Measurements from ENCODE around the gene C17orf113. TPM values are rescaled to one million over a fixed set of nuclear protein-coding genes. Genes with fewer than 3 reads are reported as not detected.
A peak's percentile ranks its signal among the peaks of the same experiment; 100 is the strongest.

Gene C17orf113
- total and polyA plus RNA-seq, 2 of the 13 experiments (the other 11 are each of a cell fraction or from before 2014, with no cell fraction given): 0.87 to 1.1 TPM

DNA sequence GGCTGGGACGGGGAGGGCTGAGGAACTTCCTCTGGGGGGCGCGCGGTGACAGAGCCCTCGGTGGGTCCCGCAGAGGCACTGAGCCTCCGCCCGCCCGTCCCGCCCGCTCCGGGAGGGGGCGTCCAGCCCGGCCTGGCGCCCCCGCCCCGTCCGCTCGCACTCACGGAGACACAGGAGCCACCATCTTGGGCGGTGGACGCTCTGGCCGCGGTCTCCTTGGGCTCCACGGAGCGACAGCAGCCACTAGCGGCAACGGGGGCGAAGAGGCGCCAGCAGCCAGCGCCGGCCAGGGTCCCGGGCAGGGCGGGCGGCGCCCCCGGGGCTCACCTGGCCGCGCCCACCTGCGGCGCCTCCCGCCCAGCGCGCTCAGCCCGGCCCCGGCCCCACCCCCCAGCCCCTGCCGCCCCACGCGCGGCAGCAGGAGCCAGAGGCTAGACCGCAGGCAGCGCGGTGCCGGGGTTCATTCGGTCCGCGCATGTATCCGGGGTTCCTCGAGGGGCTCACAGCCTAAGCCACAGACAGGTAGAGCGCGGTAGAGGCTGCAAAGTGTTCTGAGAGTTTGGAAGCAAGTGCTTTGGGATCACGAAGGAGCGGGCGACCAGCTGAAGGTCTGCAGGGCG, at the start of gene C17orf113 (continued):
- TF ChIP-seq CCDC6 (CRISPR knock-in tag; IDR thresholded peaks at IDR 0.05) (0 out of 2 replicates have a peak, but pooled peaks have one; percentile 21), ETV6 (CRISPR knock-in tag; conservative IDR thresholded peaks at IDR 0.05) (peak; percentile 38; the same call in 1 of the 2 replicates), NONO (IDR thresholded peaks at IDR 0.05) (no peak), NONO (CRISPR knock-in tag; conservative IDR thresholded peaks at IDR 0.05) (0 out of 2 replicates have a peak, but pooled peaks have one; percentile 34), ZSCAN9 (CRISPR knock-in tag; IDR thresholded peaks at IDR 0.05; ENCODE audit: borderline replicate concordance) (0 out of 2 replicates have a peak, but pooled peaks have one; percentile 15), ZNF644 (CRISPR knock-in tag; IDR thresholded peaks at IDR 0.05; ENCODE audit: low read depth) (peak; percentile 72; the same call in 1 of the 2 replicates), HNF1A (IDR thresholded peaks at IDR 0.05; ENCODE audit: low read depth) (no peak), HNF1A (CRISPR knock-in tag; IDR thresholded peaks at IDR 0.05; ENCODE audit: borderline replicate concordance) (0 out of 2 replicates have a peak, but pooled peaks have one; percentile 36), ZNF547 (CRISPR knock-in tag; IDR thresholded peaks at IDR 0.05) (0 out of 2 replicates have a peak, but pooled peaks have one; percentile 35), HMGXB4 (CRISPR knock-in tag; IDR thresholded peaks at IDR 0.05; ENCODE audit: borderline replicate concordance in 1 of 2, low read depth in 1 of 2) (peak; percentile 57 to 94; a peak in 3 of 4 replicates), ZNF770 (CRISPR knock-in tag; IDR thresholded peaks at IDR 0.05) (peak; percentile 58; the same call in 1 of the 2 replicates), EEA1 (CRISPR knock-in tag; IDR thresholded peaks at IDR 0.05; ENCODE audit: borderline replicate concordance) (0 out of 2 replicates have a peak, but pooled peaks have one; percentile 55), SRSF1 (optimal IDR thresholded peaks at IDR 0.05; ENCODE audit: low read depth, low read length) (peak; percentile 42), PHF8 (CRISPR knock-in tag; IDR thresholded peaks at IDR 0.05) (peak; percentile 73), REPIN1 (CRISPR knock-in tag; IDR thresholded peaks at IDR 0.05; ENCODE audit: borderline replicate concordance, low read depth) (peak; percentile 65; the same call in 1 of the 2 replicates), ZNF501 (CRISPR knock-in tag; IDR thresholded peaks at IDR 0.05) (peak; percentile 54; the same call in 1 of the 2 replicates), PATZ1 (CRISPR knock-in tag; IDR thresholded peaks at IDR 0.05) (peak; percentile 99)
- TF ChIP-seq, protein P1, sequence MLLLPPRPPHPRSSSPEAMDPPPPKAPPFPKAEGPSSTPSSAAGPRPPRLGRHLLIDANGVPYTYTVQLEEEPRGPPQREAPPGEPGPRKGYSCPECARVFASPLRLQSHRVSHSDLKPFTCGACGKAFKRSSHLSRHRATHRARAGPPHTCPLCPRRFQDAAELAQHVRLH (CRISPR knock-in tag; IDR thresholded peaks at IDR 0.05; ENCODE audit: borderline replicate concordance, low read depth): peak; percentile 58; the same call in 1 of the 2 replicates

Data from HepG2 (cell line).